HEK293 (cell line): ENCODE results near the gene PDE11A.

Experiments used
- PATZ1 ChIP-seq: fragments of 450-650 bp; formaldehyde crosslinking; IDR thresholded peaks from 2 replicates; pipeline ENCODE4 v1.5.1; 2016; ENCODE audit warnings: missing biosample characterization, missing genetic modification characterization
- REST ChIP-seq: fragments of 450-650 bp; formaldehyde crosslinking; IDR thresholded peaks from 2 replicates; pipeline ENCODE4 v1.5.1; 2016; ENCODE audit warnings: missing biosample characterization, missing genetic modification characterization
- SCRT1 ChIP-seq: fragments of 450-650 bp; formaldehyde crosslinking; IDR thresholded peaks from 2 replicates; pipeline ENCODE4 v1.5.1; 2016; ENCODE audit warnings: missing biosample characterization, missing genetic modification characterization, borderline replicate concordance
- SCRT2 ChIP-seq: fragments of 450-650 bp; formaldehyde crosslinking; IDR thresholded peaks from 2 replicates; pipeline ENCODE4 v1.5.1; 2016; ENCODE audit warnings: missing biosample characterization, missing genetic modification characterization
- SP2 ChIP-seq: fragments of 450-650 bp; formaldehyde crosslinking; IDR thresholded peaks from 2 replicates; pipeline ENCODE4 v1.5.1; 2016; ENCODE audit warnings: missing biosample characterization, missing genetic modification characterization
- TRIM28 ChIP-seq: IDR thresholded peaks from 2 replicates; pipeline ENCODE4 v1.6.1; 2011; ENCODE audit warnings: low read length, control low read depth, borderline replicate concordance
- ZBTB11 ChIP-seq: fragments of 450-650 bp; formaldehyde crosslinking; conservative IDR thresholded peaks from 2 replicates; pipeline ENCODE4 v1.5.1; 2016; ENCODE audit warnings: low read depth, missing biosample characterization, missing genetic modification characterization
- ZBTB17 ChIP-seq: fragments of 450-650 bp; formaldehyde crosslinking; IDR thresholded peaks from 2 replicates; pipeline ENCODE4 v1.5.1; 2016; ENCODE audit warnings: missing biosample characterization, missing genetic modification characterization
- ZBTB20 ChIP-seq: fragments of 450-650 bp; formaldehyde crosslinking; IDR thresholded peaks from 2 replicates; pipeline ENCODE4 v1.5.1; 2016; ENCODE audit warnings: missing biosample characterization, missing genetic modification characterization
- ZBTB26 ChIP-seq: fragments of 450-650 bp; formaldehyde crosslinking; optimal IDR thresholded peaks from 2 replicates; pipeline ENCODE3; 2016; ENCODE audit warnings: missing biosample characterization, mild to moderate bottlenecking, missing genetic modification characterization
- ZBTB8A ChIP-seq: fragments of 450-650 bp; formaldehyde crosslinking; IDR thresholded peaks from 2 replicates; pipeline ENCODE4 v1.5.1; 2016; ENCODE audit warnings: missing biosample characterization, missing genetic modification characterization
- ZEB2 ChIP-seq: fragments of 450-650 bp; formaldehyde crosslinking; IDR thresholded peaks from 2 replicates; pipeline ENCODE4 v1.5.1; 2016; ENCODE audit warnings: missing biosample characterization, missing genetic modification characterization
- ZNF132 ChIP-seq: fragments of 450-650 bp; formaldehyde crosslinking; IDR thresholded peaks from 2 replicates; pipeline ENCODE4 v1.5.1; 2017; ENCODE audit warnings: missing biosample characterization, missing genetic modification characterization, borderline replicate concordance
- ZNF169 ChIP-seq: fragments of 450-650 bp; formaldehyde crosslinking; IDR thresholded peaks from 2 replicates; pipeline ENCODE4 v1.5.1; 2016; ENCODE audit warnings: missing biosample characterization, missing genetic modification characterization
- ZNF174 ChIP-seq: fragments of 450-650 bp; formaldehyde crosslinking; IDR thresholded peaks from 2 replicates; pipeline ENCODE4 v1.5.0; 2017; ENCODE audit warnings: missing biosample characterization, mild to moderate bottlenecking, missing genetic modification characterization
- ZNF2 ChIP-seq: fragments of 450-650 bp; formaldehyde crosslinking; IDR thresholded peaks from 2 replicates; pipeline ENCODE4 v1.5.1; 2016; ENCODE audit warnings: missing biosample characterization, missing genetic modification characterization
- ZNF335 ChIP-seq: fragments of 450-650 bp; formaldehyde crosslinking; conservative IDR thresholded peaks from 2 replicates; pipeline ENCODE4 v1.5.1; 2016; ENCODE audit warnings: missing biosample characterization, missing genetic modification characterization
- ZNF398 ChIP-seq: fragments of 450-650 bp; formaldehyde crosslinking; IDR thresholded peaks from 2 replicates; pipeline ENCODE4 v1.5.1; 2017; ENCODE audit warnings: missing biosample characterization, missing genetic modification characterization
- ZNF48 ChIP-seq: fragments of 450-650 bp; formaldehyde crosslinking; IDR thresholded peaks from 2 replicates; pipeline ENCODE4 v1.5.1; 2016; ENCODE audit warnings: missing biosample characterization, missing genetic modification characterization
- ZNF501 ChIP-seq: fragments of 450-650 bp; formaldehyde crosslinking; IDR thresholded peaks from 2 replicates; pipeline ENCODE4 v1.5.1; 2016; ENCODE audit warnings: missing biosample characterization, missing genetic modification characterization
- ZNF555 ChIP-seq: fragments of 450-650 bp; formaldehyde crosslinking; conservative IDR thresholded peaks from 2 replicates; pipeline ENCODE4 v1.5.1; 2017; ENCODE audit warnings: missing biosample characterization, mild to moderate bottlenecking, missing genetic modification characterization, inconsistent platforms
- ZNF629 ChIP-seq: fragments of 450-650 bp; formaldehyde crosslinking; IDR thresholded peaks from 2 replicates; pipeline ENCODE4 v1.5.1; 2017; ENCODE audit warnings: missing biosample characterization, missing genetic modification characterization
- ZNF639 ChIP-seq: fragments of 450-650 bp; formaldehyde crosslinking; IDR thresholded peaks from 2 replicates; pipeline ENCODE4 v1.5.1; 2016; ENCODE audit warnings: missing biosample characterization, missing genetic modification characterization
- ZNF776 ChIP-seq: fragments of 450-650 bp; formaldehyde crosslinking; IDR thresholded peaks from 2 replicates; pipeline ENCODE4 v1.5.0; 2017; ENCODE audit warnings: missing biosample characterization, missing genetic modification characterization, borderline replicate concordance

PDE11A gene

GRCh38 chr2:177618255-177619253, 454.0 kb downstream of the PDE11A start (continued):
- no peak for TF ChIP-seq REST (tag by site-specific recombination)
- no peak for TF ChIP-seq TRIM28
- TF ChIP-seq ZNF776 (tag by site-specific recombination): no peak
- peak; percentile 57 for TF ChIP-seq ZBTB26 (tag by site-specific recombination)
- TF ChIP-seq ZBTB11 (tag by site-specific recombination): peak; percentile 92
- TF ChIP-seq PATZ1 (tag by site-specific recombination): 0 out of 2 replicates have a peak, but pooled peaks have one; percentile 16
- TF ChIP-seq ZNF48 (tag by site-specific recombination): no peak
- no peak for TF ChIP-seq ZNF555
- no peak for TF ChIP-seq ZNF174 (tag by site-specific recombination)
- peak; percentile 59; the same call in 1 of the 2 replicates for TF ChIP-seq ZEB2 (tag by site-specific recombination)
- TF ChIP-seq ZNF398 (tag by site-specific recombination): peak; percentile 27; the same call in 1 of the 2 replicates
- TF ChIP-seq ZNF629 (tag by site-specific recombination): peak; percentile 63
- TF ChIP-seq ZNF2 (tag by site-specific recombination): 0 out of 2 replicates have a peak, but pooled peaks have one; percentile 53
- TF ChIP-seq ZNF169 (tag by site-specific recombination): no peak
- TF ChIP-seq ZNF501 (tag by site-specific recombination): peak; percentile 55; the same call in 1 of the 2 replicates
- TF ChIP-seq ZBTB17 (tag by site-specific recombination): peak; percentile 84
- TF ChIP-seq ZNF335 (tag by site-specific recombination): peak; percentile 95
- TF ChIP-seq ZNF132 (tag by site-specific recombination): no peak
- TF ChIP-seq ZBTB20 (tag by site-specific recombination): peak; percentile 16; the same call in 1 of the 2 replicates
- TF ChIP-seq SP2 (tag by site-specific recombination): peak; percentile 54
- TF ChIP-seq SCRT1: peak; percentile 55; the same call in 1 of the 2 replicates
- TF ChIP-seq ZNF639: 0 out of 2 replicates have a peak, but pooled peaks have one; percentile 41
- peak; percentile 48 for TF ChIP-seq ZBTB8A (tag by site-specific recombination)
- TF ChIP-seq SCRT2: peak; percentile 94
